AG09319 (cell line): ENCODE results near the gene TMEM253.

Experiments used
- DNase-seq: peaks from one replicate; pipeline ENCODE4 v3.0.0-alpha.2; 2010; ENCODE audit warnings: low read depth; ENCODE audit errors: extremely low read depth
- CTCF ChIP-seq: IDR thresholded peaks from 2 replicates; pipeline ENCODE4 v1.5.1; 2011; ENCODE audit warnings: low read depth, mild to moderate bottlenecking, inconsistent platforms, low read length, moderate library complexity

Gene TMEM253

GRCh38 chr14:21108791-21109190, 7.9 kb downstream of the TMEM253 start:
- no peak for DNase-seq
- no peak for TF ChIP-seq CTCF

- no peak for DNase-seq
- no peak for TF ChIP-seq CTCF
These were observed 8.7 kb downstream of the TMEM253 start for GRCh38 chr14:21109377-21110138.

- DNase-seq: no peak
- no peak for TF ChIP-seq CTCF
These were observed 11.4 kb downstream of the TMEM253 start for GRCh38 chr14:21112255-21112654.

- no peak for DNase-seq
- TF ChIP-seq CTCF: no peak
These were observed 12.5 kb downstream of the TMEM253 start for GRCh38 chr14:21113369-21113768.

GRCh38 chr14:21118933-21119332, 18.1 kb downstream of the TMEM253 start:
- DNase-seq: no peak
- no peak for TF ChIP-seq CTCF

GRCh38 chr14:21120686-21121085, 19.8 kb downstream of the TMEM253 start:
- no peak for DNase-seq
- TF ChIP-seq CTCF: no peak

- DNase-seq: no peak
- no peak for TF ChIP-seq CTCF
These were observed 20.3 kb downstream of the TMEM253 start for GRCh38 chr14:21121122-21121521.
